K562 (cell line): ENCODE measurements around the gene FAAP24. TPM values are rescaled to one million over a fixed set of nuclear protein-coding genes. Genes with fewer than 3 reads are reported as not detected.
A peak's percentile ranks its signal among the peaks of the same experiment; 100 is the strongest.

Experiments used
- BCL6 ChIP-seq: fragments of 250-450 bp; sonication (Bioruptor Pico); IDR thresholded peaks from 2 replicates; pipeline ENCODE4 v1.4.0; 2020
- CREB1 ChIP-seq, 2 experiments: sonication (generic) in 1 of 2; formaldehyde crosslinking in 1 of 2; IDR thresholded peaks; 2 replicates each; pipeline versions ENCODE4 v1.6.1 to v1.8.0; 2012 to 2022; ENCODE audit warnings: inconsistent platforms in 1 of 2, mild to moderate bottlenecking in 1 of 2, missing genetic modification reagents in 1 of 2, moderate library complexity in 1 of 2
- DEAF1 ChIP-seq: fragments of 450-650 bp; formaldehyde crosslinking; IDR thresholded peaks from 2 replicates; pipeline ENCODE4 v1.4.0; 2020; ENCODE audit warnings: mild to moderate bottlenecking, moderate library complexity
- DNMT1 ChIP-seq: fragments of 450-650 bp; IDR thresholded peaks from 2 replicates; pipeline ENCODE4 v1.6.1; 2016; ENCODE audit warnings: antibody characterized with exemption, mild to moderate bottlenecking
- ELF2 ChIP-seq: fragments of 250-450 bp; sonication (Bioruptor Pico); IDR thresholded peaks from 2 replicates; pipeline ENCODE4 v1.5.0; 2021; ENCODE audit warnings: mild to moderate bottlenecking
- EZH2 ChIP-seq: IDR thresholded peaks from 2 replicates; pipeline ENCODE4 v1.6.1; 2012; ENCODE audit warnings: low read depth, mild to moderate bottlenecking, inconsistent platforms, low read length, borderline replicate concordance
- FOXP4 ChIP-seq: sonication (generic); formaldehyde crosslinking; IDR thresholded peaks from 2 replicates; pipeline ENCODE4 v1.8.0; 2022; ENCODE audit warnings: mild to moderate bottlenecking, missing genetic modification reagents, borderline replicate concordance
- POLR2AphosphoS2 ChIP-seq: IDR thresholded peaks from 2 replicates; pipeline ENCODE4 v1.6.1; 2012; ENCODE audit warnings: low read length, improper control_type of control experiment
- POLR2B ChIP-seq: fragments of 450-650 bp; IDR thresholded peaks from 2 replicates; pipeline ENCODE4 v1.6.1; 2018; ENCODE audit warnings: low read depth; ENCODE audit not compliant: partially characterized antibody
- POLR3A ChIP-seq: IDR thresholded peaks from 2 replicates; pipeline ENCODE4 v1.6.1; 2011; ENCODE audit warnings: borderline replicate concordance, mild to moderate bottlenecking, moderate library complexity; ENCODE audit not compliant: insufficient read length, insufficient read depth; ENCODE audit errors: extremely low read depth
- RCOR1 ChIP-seq, 2 experiments: IDR thresholded peaks; 2 replicates each; pipeline ENCODE4 v1.6.1; 2012; ENCODE audit warnings: low read depth in 2 of 2, low read length in 2 of 2, borderline replicate concordance in 1 of 2, improper control_type of control experiment in 1 of 2
- SMC3 ChIP-seq: conservative IDR thresholded peaks from 2 replicates; pipeline ENCODE4 v1.6.1; 2011; ENCODE audit warnings: low read depth, low read length, improper control_type of control experiment; ENCODE audit not compliant: insufficient read depth
- STAG1 ChIP-seq: sonication (generic); formaldehyde crosslinking; IDR thresholded peaks from 2 replicates; pipeline ENCODE4 v1.5.0; 2020; ENCODE audit warnings: missing genetic modification reagents, borderline replicate concordance
- STAT5A ChIP-seq: IDR thresholded peaks from 2 replicates; pipeline ENCODE4 v1.6.1; 2012; ENCODE audit warnings: low read length, inconsistent platforms, borderline replicate concordance
- SUPT5H ChIP-seq: fragments of 450-650 bp; IDR thresholded peaks from 2 replicates; pipeline ENCODE4 v1.6.1; 2016
- TAF7 ChIP-seq: fragments of 450-650 bp; IDR thresholded peaks from 2 replicates; pipeline ENCODE4 v1.6.1; 2016; ENCODE audit warnings: missing genetic modification characterization, missing compliant biosample characterization
- TRIM25 ChIP-seq: fragments of 450-650 bp; IDR thresholded peaks from 2 replicates; pipeline ENCODE4 v1.7.0; 2016; ENCODE audit warnings: borderline replicate concordance
- TRIM28 ChIP-seq: fragments of 450-650 bp; IDR thresholded peaks from 2 replicates; pipeline ENCODE4 v1.6.1; 2017
- ZNF584 ChIP-seq: fragments of 200-800 bp; sonication (Bioruptor generic); IDR thresholded peaks from 2 replicates; pipeline ENCODE4 v1.6.1; 2016; ENCODE audit warnings: low read depth, mild to moderate bottlenecking, missing genetic modification characterization, missing compliant biosample characterization
- ZNF655 ChIP-seq: fragments of 250-450 bp; sonication (Bioruptor Pico); IDR thresholded peaks from 2 replicates; pipeline ENCODE4 v1.5.0; 2021
- ZSCAN32 ChIP-seq: fragments of 450-650 bp; formaldehyde crosslinking; IDR thresholded peaks from 2 replicates; pipeline ENCODE4 v1.4.0; 2020; ENCODE audit warnings: mild to moderate bottlenecking, moderate library complexity
- ZZZ3 ChIP-seq: fragments of 450-650 bp; IDR thresholded peaks from 2 replicates; pipeline ENCODE4 v1.6.1; 2016; ENCODE audit warnings: antibody characterized with exemption, mild to moderate bottlenecking, moderate library complexity
- polyA plus RNA-seq, 8 experiments: library from polyadenylated mRNA; depleted of rRNA in 4 of 8; stranded (reverse) in 5 of 8; unstranded in 3 of 8; fragments of >200 nt; fragmentation: Nextera tagmentation in 2 of 8; fragmentation: Illumina TruSeq in 1 of 8; extraction: Ambion mirVana in 2 of 8; extraction: Trizol in 1 of 8; gene quantifications; 2 replicates each; pipeline versions ENCODE4 v1.2.1 to v1.2.3, GENCODE V29; 2011 to 2014; ENCODE audit warnings: inconsistent platforms in 1 of 8, missing spikeins in 1 of 8
- total RNA-seq, 7 experiments: library from RNA; depleted of rRNA in 6 of 7; stranded (reverse); fragments of >200 nt in 6 of 7; fragmentation: Illumina TruSeq in 2 of 7; extraction: Trizol in 2 of 7; gene quantifications; 2 replicates each; pipeline versions ENCODE4 v1.2.1 to v1.2.3, GENCODE V29; 2011 to 2021; ENCODE audit warnings: low replicate concordance in 1 of 7

FAAP24 gene
- total and polyA plus RNA-seq, 9 of the 15 experiments (the other 6 are each of a cell fraction or from before 2014, with no cell fraction given): 4.6 to 21.6 (median 8.2) TPM

- no peak for TF ChIP-seq FOXP4
- TF ChIP-seq CREB1 (IDR thresholded peaks at IDR 0.05): peak; percentile 64
- peak; percentile 87 for TF ChIP-seq CREB1 (CRISPR knock-in tag; IDR thresholded peaks at IDR 0.05)
- TF ChIP-seq POLR3A: no peak
- TF ChIP-seq ZNF584 (CRISPR knock-in tag): no peak
- no peak for TF ChIP-seq DEAF1 (CRISPR knock-in tag)
- TF ChIP-seq STAG1 (CRISPR knock-in tag): no peak
- TF ChIP-seq RCOR1 (IDR thresholded peaks at IDR 0.05; ENCODE audit: borderline replicate concordance in 1 of 2, low read depth in 2 of 2, low read length in 2 of 2): no peak
- peak; percentile 83 for TF ChIP-seq SUPT5H
- no peak for TF ChIP-seq ZZZ3
- TF ChIP-seq STAT5A: no peak; the same call in 1 of the 2 replicates
- TF ChIP-seq TRIM25: no peak
- no peak for TF ChIP-seq BCL6 (CRISPR knock-in tag)
- TF ChIP-seq DNMT1: no peak
- peak; percentile 97 for TF ChIP-seq ELF2 (CRISPR knock-in tag)
- TF ChIP-seq TAF7 (tag): peak; percentile 73; the same call in 1 of the 2 replicates
- peak; percentile 68 for TF ChIP-seq POLR2B
- no peak for TF ChIP-seq ZNF655 (CRISPR knock-in tag)
- no peak for TF ChIP-seq POLR2AphosphoS2
- TF ChIP-seq EZH2: no peak
- no peak for TF ChIP-seq ZSCAN32 (CRISPR knock-in tag)
- TF ChIP-seq TRIM28: no peak
- no peak for TF ChIP-seq SMC3
Observed at GRCh38 chr19:32971715-32972540, at the start of gene FAAP24, which contains the start of gene CEP89 (continued).
